Sigmoid colon (tissue), 4 donors: ENCODE results near the gene PRXL2A.

ENCODE experiments used
- EP300 ChIP-seq, 4 donors: sonication (generic); formaldehyde crosslinking; IDR thresholded peaks; one replicate each; pipeline ENCODE4 v1.6.1; 2017; ENCODE audit warnings: antibody characterized with exemption in 4 of 4
- POLR2A ChIP-seq, 2 donors: fragments of 450-650 bp; IDR thresholded peaks; one replicate each; pipeline ENCODE4 v1.6.1; 2016; ENCODE audit warnings: antibody characterized with exemption in 2 of 2, mild to moderate bottlenecking in 2 of 2, moderate library complexity in 2 of 2
- TF ChIP-seq, protein P1 (sequence below), 4 experiments: fragments of 450-650 bp in 3 of 4; fragments of 200-600 bp in 1 of 4; IDR thresholded peaks; one replicate each; pipeline ENCODE4 v1.5.1; 2016 to 2019; ENCODE audit warnings: antibody characterized with exemption in 4 of 4, mild to moderate bottlenecking in 3 of 4, moderate library complexity in 2 of 4

DNA sequence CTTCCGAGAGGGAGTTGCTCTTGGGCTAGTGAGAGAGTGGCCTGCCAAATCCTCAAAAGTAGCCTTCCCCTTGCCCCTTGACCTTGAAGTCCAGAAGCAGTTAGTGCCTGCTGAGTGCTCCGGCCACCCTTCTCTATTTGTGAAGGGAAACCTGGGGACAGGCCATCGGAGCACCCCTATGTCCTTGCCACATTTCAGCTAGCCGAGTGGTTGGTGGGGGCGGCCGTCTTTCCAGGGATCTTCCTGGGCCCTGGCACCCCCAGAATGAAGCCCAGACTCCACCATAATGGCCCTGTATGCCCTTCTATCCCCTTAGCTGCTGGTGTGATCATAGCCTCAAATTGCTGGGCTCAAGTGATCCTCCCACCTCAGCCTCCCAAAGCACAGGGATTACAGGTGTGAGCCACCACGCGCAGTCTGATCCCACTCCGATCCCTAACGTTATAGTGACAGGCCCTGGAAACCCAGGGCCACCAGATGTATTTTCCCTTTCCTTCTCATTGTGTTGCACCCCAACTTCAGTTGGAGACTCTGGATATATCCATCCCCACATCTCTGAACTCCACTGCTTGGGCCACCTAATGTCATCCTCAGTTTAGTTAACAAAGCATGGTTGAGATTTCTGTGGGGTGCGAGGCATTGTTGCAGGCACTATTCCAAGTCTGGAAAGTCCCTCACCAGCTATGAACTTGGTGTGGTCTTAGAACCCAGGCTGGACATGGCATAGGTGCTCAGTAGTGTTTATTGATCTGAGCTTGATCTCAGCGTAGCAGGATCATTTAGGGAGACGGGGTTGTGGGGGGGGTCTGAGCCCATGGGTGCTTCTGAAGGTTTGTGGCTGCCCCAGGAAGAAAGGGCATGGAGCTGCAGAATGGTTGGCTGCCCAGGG is 47.4 kb downstream of the PRXL2A start:
- TF ChIP-seq, protein P1, sequence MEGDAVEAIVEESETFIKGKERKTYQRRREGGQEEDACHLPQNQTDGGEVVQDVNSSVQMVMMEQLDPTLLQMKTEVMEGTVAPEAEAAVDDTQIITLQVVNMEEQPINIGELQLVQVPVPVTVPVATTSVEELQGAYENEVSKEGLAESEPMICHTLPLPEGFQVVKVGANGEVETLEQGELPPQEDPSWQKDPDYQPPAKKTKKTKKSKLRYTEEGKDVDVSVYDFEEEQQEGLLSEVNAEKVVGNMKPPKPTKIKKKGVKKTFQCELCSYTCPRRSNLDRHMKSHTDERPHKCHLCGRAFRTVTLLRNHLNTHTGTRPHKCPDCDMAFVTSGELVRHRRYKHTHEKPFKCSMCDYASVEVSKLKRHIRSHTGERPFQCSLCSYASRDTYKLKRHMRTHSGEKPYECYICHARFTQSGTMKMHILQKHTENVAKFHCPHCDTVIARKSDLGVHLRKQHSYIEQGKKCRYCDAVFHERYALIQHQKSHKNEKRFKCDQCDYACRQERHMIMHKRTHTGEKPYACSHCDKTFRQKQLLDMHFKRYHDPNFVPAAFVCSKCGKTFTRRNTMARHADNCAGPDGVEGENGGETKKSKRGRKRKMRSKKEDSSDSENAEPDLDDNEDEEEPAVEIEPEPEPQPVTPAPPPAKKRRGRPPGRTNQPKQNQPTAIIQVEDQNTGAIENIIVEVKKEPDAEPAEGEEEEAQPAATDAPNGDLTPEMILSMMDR (IDR thresholded peaks at IDR 0.05) = no peak
- TF ChIP-seq EP300 (IDR thresholded peaks at IDR 0.05) = no peak
- TF ChIP-seq POLR2A (IDR thresholded peaks at IDR 0.05) = no peak
